ENCODE measurements around the gene ALOX5. TPM values are rescaled to one million over a fixed set of nuclear protein-coding genes. Genes with fewer than 3 reads are reported as not detected.

Gene ALOX5
- total RNA-seq, 1 experiment from 2014 or later = not detected

GRCh38 chr10:45483002-45483401 is 109.0 kb downstream of the ALOX5 start:
- no TSS peak for BruUV-seq (replicated peaks)
- no peaks in the 10 kb centered on the region for H3K36me3 ChIP-seq (ENCODE audit: insufficient read depth, low read length, poor library complexity, severe bottlenecking)
- TF ChIP-seq EZH2 (IDR thresholded peaks at IDR 0.05; ENCODE audit: borderline replicate concordance, low read depth, low read length, poor library complexity, severe bottlenecking) = no peak
- no peak for TF ChIP-seq CTCF (conservative IDR thresholded peaks at IDR 0.05; ENCODE audit: low read depth, low read length)
- no peak for DNase-seq (ENCODE audit: low spot score)
- H3K27me3 ChIP-seq (replicated peaks; ENCODE audit: insufficient read depth, low read depth, low read length, poor library complexity) = no peaks in the 10 kb centered on the region
- no peak overlapping the region for H3K4me3 ChIP-seq (ENCODE audit: low read depth, low read length, poor library complexity, severe bottlenecking)
- ChIA-PET POLR2A (ENCODE audit: low non-redundant PET) (no interaction called here), CTCF (no interaction called here)
- no peaks in the 10 kb centered on the region for H3K9me3 ChIP-seq (ENCODE audit: low read depth, low read length, poor library complexity, severe bottlenecking)
- intact Hi-C loops (cut with micrococcal nuclease; ENCODE audit: unreplicated experiment) = no loop called here
- H3K4me1 ChIP-seq (ENCODE audit: insufficient read depth, low read length, poor library complexity, severe bottlenecking) = no peaks in the 10 kb centered on the region
- no peak overlapping the region for H3K27ac ChIP-seq (ENCODE audit: low read depth, low read length, poor library complexity, severe bottlenecking)

- TF ChIP-seq CTCF (conservative IDR thresholded peaks at IDR 0.05; ENCODE audit: low read depth, low read length) = no peak
- no peak for TF ChIP-seq EZH2 (IDR thresholded peaks at IDR 0.05; ENCODE audit: borderline replicate concordance, low read depth, low read length, poor library complexity, severe bottlenecking)
- Histone ChIP-seq H3K4me3 (ENCODE audit: low read depth, low read length, poor library complexity, severe bottlenecking) (no peak overlapping the region), H3K9me3 (ENCODE audit: low read depth, low read length, poor library complexity, severe bottlenecking) (no peaks in the 10 kb centered on the region), H3K36me3 (ENCODE audit: insufficient read depth, low read length, poor library complexity, severe bottlenecking) (no peaks in the 10 kb centered on the region), H3K4me1 (ENCODE audit: insufficient read depth, low read length, poor library complexity, severe bottlenecking) (no peaks in the 10 kb centered on the region), H3K27ac (ENCODE audit: low read depth, low read length, poor library complexity, severe bottlenecking) (no peak overlapping the region), H3K27me3 (replicated peaks; ENCODE audit: insufficient read depth, low read depth, low read length, poor library complexity) (no peaks in the 10 kb centered on the region)
- CTCF ChIA-PET = no interaction called here
- no peak for DNase-seq (ENCODE audit: low spot score)
- intact Hi-C loops (cut with micrococcal nuclease; ENCODE audit: unreplicated experiment) = no loop called here
- POLR2A ChIA-PET (ENCODE audit: low non-redundant PET) = no interaction called here
- no TSS peak for BruUV-seq (replicated peaks)
These were observed 113.7 kb downstream of the ALOX5 start for GRCh38 chr10:45487735-45488134.

- Histone ChIP-seq H3K27me3 (replicated peaks; ENCODE audit: insufficient read depth, low read depth, low read length, poor library complexity) (no peaks in the 10 kb centered on the region), H3K27ac (ENCODE audit: low read depth, low read length, poor library complexity, severe bottlenecking) (no peak overlapping the region), H3K4me1 (ENCODE audit: insufficient read depth, low read length, poor library complexity, severe bottlenecking) (no peaks in the 10 kb centered on the region), H3K36me3 (ENCODE audit: insufficient read depth, low read length, poor library complexity, severe bottlenecking) (no peaks in the 10 kb centered on the region), H3K9me3 (ENCODE audit: low read depth, low read length, poor library complexity, severe bottlenecking) (no peaks in the 10 kb centered on the region), H3K4me3 (ENCODE audit: low read depth, low read length, poor library complexity, severe bottlenecking) (no peak overlapping the region)
- no peak for DNase-seq (ENCODE audit: low spot score)
- ChIA-PET POLR2A (ENCODE audit: low non-redundant PET) (no interaction called here), CTCF (no interaction called here)
- BruUV-seq (replicated peaks) = no TSS peak
- TF ChIP-seq EZH2 (IDR thresholded peaks at IDR 0.05; ENCODE audit: borderline replicate concordance, low read depth, low read length, poor library complexity, severe bottlenecking) (no peak), CTCF (conservative IDR thresholded peaks at IDR 0.05; ENCODE audit: low read depth, low read length) (no peak)
- intact Hi-C loops (cut with micrococcal nuclease; ENCODE audit: unreplicated experiment) = no loop called here
These were observed 114.3 kb downstream of the ALOX5 start for GRCh38 chr10:45488365-45488764.
